Body of pancreas (tissue), 4 donors: ENCODE data around the gene TTLL9.

Source experiments
- CTCF ChIP-seq, 7 experiments: fragments of 450-650 bp in 4 of 7; fragments of 200-600 bp in 3 of 7; sonication (generic) in 3 of 7; IDR thresholded peaks; one replicate each; pipeline ENCODE4 v1.5.1; 2016 to 2019; ENCODE audit warnings: antibody characterized with exemption in 7 of 7
- POLR2A ChIP-seq, 3 donors: fragments of 450-650 bp; IDR thresholded peaks; one replicate each; pipeline ENCODE4 v1.6.1; 2016; ENCODE audit warnings: antibody characterized with exemption in 3 of 3, mild to moderate bottlenecking in 2 of 3

DNA sequence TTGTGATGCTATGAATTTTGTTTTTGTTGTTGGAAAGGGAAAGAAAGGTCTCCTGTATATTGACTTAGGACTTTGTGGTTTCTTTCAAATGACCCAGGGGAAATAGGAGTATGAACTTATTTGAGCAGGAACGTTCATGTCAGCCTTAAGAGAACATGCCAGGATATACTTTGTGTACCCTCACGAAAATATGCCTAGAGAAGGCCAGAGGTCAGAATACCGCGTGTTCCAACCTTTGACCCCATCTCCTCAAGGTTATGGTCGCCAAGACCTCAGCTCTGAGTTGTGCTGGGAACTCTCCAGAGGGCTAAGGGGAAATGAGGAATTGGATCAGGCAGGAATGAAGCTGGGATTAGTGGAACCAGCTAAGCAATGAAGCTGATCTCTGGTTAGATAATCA, 11.5 kb downstream of the TTLL9 start:
- TF ChIP-seq CTCF (IDR thresholded peaks at IDR 0.05) (no peak), POLR2A (IDR thresholded peaks at IDR 0.05) (no peak)
